SU-DHL-6 (cell line): ENCODE measurements around the gene NUDT8.

Experiments used
- EZH2phosphoT487 ChIP-seq: fragments of 200-600 bp; sonication (generic), shearing (Covaris generic); conservative IDR thresholded peaks from 2 replicates; pipeline ENCODE4 v1.6.1; 2018; ENCODE audit warnings: mild to moderate bottlenecking, antibody characterized with exemption, low read length, moderate library complexity, mixed read lengths
- TF ChIP-seq, protein P1 (sequence below): fragments of 200-600 bp; sonication (generic); IDR thresholded peaks from one replicate; pipeline ENCODE4 v1.5.1; 2017; ENCODE audit warnings: antibody characterized with exemption, mild to moderate bottlenecking, low read length, moderate library complexity; ENCODE audit not compliant: insufficient read depth, poor library complexity, severe bottlenecking

DNA sequence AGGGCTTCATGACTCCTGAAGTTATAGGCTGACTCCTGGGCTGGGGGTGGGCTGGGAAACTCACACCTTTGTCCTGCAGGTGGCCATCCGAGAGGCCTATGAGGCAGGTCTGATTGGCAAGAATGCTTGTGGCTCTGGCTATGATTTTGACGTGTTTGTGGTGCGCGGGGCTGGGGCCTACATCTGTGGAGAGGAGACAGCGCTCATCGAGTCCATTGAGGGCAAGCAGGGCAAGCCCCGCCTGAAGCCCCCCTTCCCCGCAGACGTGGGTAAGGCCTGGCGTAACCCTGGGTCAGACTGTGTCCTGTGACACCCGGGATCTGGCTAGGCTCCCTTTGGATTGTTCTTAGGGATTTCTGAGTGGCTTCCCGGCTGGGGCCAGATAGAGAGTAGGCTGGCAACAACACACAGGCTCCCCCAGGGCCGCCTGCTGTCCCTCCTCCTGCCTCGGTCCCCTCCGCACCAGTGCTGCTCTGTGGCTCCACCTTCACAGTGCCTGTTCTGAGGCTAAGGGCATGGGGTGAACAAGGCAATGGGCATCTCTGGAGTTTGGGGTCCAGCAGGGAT, 19.4 kb downstream of the NUDT8 start:
- TF ChIP-seq EZH2phosphoT487 = no peak
- TF ChIP-seq, protein P1, sequence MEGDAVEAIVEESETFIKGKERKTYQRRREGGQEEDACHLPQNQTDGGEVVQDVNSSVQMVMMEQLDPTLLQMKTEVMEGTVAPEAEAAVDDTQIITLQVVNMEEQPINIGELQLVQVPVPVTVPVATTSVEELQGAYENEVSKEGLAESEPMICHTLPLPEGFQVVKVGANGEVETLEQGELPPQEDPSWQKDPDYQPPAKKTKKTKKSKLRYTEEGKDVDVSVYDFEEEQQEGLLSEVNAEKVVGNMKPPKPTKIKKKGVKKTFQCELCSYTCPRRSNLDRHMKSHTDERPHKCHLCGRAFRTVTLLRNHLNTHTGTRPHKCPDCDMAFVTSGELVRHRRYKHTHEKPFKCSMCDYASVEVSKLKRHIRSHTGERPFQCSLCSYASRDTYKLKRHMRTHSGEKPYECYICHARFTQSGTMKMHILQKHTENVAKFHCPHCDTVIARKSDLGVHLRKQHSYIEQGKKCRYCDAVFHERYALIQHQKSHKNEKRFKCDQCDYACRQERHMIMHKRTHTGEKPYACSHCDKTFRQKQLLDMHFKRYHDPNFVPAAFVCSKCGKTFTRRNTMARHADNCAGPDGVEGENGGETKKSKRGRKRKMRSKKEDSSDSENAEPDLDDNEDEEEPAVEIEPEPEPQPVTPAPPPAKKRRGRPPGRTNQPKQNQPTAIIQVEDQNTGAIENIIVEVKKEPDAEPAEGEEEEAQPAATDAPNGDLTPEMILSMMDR = no peak
